GDM1 (cell line): ENCODE results near the gene NLGN3.

Source experiments
- DNase-seq: peaks from one replicate; lab custom pipeline; 2025; lab: John Stamatoyannopoulos, UW

The NLGN3 gene

DNA sequence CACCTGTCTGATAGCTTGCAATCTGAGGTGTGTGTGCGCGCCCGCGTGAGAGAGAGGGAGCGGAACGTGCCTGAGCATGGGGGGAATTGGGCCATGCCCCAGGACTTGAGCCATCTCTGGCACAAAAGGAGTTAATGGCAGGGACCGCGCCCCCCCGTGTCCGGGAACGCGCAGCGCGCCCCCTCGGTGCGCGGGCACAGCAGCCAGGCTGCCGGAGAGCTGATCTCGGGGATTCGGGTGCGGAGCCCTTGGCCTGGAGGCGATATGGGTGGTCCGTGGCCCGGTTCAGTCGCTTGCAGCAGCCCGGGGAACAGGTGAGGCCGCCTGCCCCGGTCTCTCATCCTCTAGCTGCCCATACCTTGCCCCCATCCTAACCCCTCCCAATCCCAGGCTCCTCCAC is at the start of gene NLGN3:
TSS of gene NLGN3 (plus strand) at position 191 of the 400 bp plus-strand sequence. CDS start 2,909 bp downstream, outside the sequence.
- DNase-seq, result no peak

DNA sequence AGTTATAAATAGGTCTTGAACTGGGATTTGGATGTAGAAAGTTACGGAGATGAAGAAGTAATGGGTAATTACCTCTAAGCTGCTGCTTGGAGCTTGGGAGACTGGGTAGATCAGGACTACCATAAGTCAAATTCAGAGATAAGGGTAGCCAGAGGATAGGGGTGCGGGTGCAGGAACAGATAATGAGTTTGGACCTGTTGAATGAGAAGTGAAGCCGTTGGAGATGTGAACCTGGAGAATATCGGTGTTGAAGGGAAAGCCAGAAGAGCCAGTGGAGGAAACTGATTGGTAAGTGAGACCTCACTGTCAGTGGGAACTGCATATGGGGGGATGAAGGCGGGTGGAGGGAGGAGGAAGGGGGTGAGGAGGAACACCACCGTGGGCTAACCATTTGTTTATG is 49.6 kb upstream of the NLGN3 start:
- DNase-seq, result no peak

DNA sequence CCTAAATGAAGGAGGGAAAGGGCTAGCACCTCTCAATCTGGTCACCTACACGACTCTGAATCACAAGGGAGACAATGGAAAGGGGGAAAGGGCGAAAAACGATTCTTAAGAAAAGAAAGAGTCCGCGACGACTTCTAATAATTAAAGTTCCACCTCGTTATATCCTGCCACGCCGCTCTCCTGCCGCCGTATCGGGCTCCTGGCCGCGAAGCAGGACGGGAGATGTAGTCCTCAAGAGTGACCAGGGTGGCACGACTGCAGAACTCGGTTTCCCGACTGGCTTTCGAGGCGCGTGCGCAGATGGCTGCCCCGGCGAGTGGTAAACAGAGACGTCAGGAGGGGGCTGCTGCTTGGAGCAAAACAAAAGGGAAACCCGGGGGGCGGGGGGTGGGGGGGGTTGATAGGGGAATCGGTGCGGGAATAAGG is 49.1 kb upstream of the NLGN3 start, which contains the start of gene FOXO4:
TSS of gene FOXO4 (plus strand) at position 297 of the 426 bp plus-strand sequence. CDS start 678 bp downstream, outside the sequence.
- DNase-seq, result peak; percentile 79

DNA sequence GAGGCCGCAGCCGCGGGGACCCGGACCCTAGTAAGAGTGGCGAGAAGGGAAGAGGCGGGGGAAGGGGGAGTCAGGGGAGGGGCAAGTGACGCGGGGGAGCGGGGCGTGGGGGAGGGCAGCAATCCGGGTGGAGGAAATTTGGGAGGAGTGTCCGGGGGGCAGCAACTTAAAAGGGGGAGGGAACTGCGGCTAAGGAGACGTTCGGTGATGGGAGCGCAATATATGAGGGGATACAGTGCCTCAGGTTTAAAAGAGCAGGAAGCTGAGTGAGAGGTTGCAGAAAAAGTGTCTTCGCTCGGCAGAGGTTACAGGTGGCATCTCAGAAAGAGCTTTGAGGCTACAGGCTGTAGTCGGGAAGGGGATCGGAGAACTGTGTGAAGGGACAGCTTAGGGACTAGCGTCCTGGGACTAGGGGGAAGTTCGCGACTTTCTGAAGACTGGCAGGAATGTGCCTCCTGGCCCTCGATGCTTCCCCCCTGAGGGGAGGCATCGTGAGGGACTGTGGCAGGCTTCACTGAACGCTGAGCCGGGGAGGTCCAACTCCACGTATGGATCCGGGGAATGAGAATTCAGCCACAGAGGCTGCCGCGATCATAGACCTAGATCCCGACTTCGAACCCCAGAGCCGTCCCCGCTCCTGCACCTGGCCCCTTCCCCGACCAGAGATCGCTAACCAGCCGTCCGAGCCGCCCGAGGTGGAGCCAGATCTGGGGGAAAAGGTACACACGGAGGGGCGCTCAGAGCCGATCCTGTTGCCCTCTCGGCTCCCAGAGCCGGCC is 48.5 kb upstream of the NLGN3 start:
- peak; percentile 58 for DNase-seq

DNA sequence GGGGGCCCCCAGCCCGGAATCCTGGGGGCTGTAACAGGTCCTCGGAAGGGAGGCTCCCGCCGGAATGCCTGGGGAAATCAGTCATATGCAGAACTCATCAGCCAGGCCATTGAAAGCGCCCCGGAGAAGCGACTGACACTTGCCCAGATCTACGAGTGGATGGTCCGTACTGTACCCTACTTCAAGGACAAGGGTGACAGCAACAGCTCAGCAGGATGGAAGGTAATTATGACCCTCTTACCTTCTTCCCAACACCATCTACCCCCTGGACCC is 47.9 kb upstream of the NLGN3 start:
- DNase-seq, result no peak

DNA sequence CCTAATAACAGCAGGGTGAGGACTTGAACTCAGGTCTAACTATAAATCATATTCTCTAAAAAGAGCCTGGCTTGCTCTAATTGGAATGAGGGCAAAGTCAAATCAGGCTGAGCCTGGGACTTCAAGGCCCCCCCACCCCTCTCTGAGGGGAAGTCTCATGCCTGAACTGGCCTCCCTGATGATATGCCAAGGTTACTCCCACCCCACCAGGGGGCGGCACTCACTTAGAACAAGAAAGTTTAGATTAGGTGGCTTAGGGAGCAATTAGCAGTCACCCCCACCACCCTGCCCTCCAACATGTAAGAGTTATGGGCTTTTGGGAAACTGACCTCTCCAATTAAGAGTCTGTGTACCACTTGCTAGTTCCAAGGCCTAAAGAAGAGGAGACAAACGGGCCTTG is 46.3 kb upstream of the NLGN3 start:
- peak; percentile 73 for DNase-seq

DNA sequence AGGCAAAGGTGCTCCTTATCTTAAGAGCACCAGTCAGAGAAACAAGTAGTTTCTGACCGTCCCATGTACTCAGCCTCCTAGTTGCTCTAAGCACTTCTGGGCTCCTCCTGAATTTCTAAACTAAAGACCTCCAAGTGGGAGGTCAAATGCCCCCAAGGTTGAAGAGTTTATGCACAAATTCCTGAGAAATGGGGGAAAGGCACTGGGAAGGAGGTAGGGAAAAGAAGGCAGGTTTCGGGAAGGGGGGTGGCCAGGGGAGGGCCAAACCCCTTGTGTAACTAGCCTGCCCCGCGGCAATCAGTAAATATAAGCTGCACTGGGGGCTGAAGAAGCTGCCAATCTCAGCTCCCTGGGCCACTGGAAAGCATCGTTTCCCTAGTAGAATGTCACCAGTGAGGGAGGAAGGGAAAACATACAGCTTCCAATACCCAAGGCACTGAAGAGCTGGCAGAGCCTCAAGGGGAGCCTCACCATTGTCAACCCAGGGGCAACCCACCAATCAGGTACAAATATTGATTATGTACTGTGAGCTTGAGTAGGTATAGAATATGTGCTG is 45.6 kb upstream of the NLGN3 start:
- DNase-seq, result no peak

DNA sequence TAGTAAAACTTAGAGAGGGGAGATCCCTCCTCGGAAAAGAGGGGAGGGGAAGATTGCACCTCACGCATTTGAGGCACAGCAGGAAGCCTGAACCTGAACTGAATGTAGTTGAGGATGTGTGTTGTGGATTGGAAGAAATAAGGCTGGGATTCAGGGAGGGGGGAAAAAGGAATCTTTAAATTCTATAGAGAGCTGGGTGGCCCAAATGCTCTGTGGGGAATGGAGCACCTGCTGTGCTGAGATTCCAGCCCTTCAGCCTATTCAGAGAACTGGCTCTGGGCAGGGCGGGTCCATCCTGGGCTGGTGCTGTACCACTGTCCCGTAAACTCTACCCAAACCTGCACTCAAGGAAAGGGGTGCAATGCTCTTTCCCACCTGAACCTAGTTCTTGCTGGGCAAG is 44.9 kb upstream of the NLGN3 start:
- no peak for DNase-seq

DNA sequence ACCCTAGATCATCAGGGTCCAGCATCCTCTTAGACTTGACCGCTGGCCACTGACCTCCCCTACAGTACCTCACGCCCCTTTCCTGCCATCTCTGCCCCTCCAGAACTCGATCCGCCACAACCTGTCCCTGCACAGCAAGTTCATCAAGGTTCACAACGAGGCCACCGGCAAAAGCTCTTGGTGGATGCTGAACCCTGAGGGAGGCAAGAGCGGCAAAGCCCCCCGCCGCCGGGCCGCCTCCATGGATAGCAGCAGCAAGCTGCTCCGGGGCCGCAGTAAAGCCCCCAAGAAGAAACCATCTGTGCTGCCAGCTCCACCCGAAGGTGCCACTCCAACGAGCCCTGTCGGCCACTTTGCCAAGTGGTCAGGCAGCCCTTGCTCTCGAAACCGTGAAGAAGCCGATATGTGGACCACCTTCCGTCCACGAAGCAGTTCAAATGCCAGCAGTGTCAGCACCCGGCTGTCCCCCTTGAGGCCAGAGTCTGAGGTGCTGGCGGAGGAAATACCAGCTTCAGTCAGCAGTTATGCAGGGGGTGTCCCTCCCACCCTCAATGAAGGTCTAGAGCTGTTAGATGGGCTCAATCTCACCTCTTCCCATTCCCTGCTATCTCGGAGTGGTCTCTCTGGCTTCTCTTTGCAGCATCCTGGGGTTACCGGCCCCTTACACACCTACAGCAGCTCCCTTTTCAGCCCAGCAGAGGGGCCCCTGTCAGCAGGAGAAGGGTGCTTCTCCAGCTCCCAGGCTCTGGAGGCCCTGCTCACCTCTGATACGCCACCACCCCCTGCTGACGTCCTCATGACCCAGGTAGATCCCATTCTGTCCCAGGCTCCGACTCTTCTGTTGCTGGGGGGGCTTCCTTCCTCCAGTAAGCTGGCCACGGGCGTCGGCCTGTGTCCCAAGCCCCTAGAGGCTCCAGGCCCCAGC is 43.8 kb upstream of the NLGN3 start:
- DNase-seq, result no peak

DNA sequence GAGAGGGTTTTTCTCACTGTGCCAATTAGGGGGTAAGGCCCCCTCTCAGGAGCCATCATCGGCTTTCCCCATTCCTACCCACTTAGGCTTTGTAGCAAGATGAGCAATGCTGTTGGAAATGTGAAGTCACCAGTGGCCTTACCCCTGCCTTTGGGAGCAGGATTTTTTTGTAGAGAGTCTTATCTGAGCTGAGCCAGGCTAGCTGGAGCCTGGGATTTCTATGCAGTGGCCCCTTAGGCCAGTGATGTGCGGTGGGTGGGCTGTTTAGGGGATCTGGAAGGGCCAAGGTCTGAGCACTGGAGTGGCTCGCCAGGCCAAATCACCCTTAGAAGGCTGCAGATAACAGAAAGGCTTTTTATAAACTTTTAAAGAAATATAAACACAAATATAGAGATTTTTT is 42.3 kb upstream of the NLGN3 start:
- DNase-seq, result no peak

DNA sequence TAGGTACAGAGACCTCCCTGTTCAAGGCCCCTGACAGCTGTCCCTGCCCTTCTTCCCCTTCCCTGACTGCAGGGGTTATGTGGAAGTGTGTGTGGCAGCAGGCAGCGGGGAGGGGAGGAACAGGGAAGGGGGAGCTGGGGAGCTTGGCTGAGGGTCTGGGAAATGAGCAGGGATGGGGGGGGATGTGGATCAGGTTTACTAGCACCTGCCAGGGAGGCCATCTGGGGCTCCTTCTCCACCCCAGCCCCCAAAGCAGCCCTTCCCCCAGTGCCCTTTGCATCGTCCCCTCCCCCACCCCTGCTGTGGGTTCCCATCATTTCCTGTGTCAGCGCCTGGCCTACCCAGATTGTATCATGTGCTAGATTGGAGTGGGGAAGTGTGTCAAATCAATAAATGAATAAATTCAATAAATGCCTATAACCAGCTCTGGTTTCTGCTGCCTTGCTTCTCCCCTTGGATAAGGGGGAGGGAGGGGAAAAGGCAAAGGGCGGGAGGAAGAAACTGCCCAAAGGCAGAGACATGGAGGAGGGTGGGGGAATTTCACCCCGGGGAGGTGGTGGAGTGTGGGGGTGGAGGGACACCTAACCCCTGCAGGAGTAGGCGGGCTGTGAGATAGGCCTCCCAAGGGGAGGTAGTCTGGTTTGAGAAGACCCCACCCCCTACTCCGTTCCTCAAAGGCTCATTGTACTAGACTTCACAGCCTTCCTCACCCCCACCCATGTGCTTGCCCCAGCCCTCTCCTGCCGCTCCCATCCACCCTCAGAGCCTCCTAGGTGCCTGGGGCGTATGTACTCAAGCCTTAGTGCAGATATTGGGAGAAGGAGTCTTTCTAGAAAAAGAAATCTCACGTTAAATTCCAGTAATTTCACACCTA is 41.3 kb upstream of the NLGN3 start:
- DNase-seq, result peak; percentile 85

DNA sequence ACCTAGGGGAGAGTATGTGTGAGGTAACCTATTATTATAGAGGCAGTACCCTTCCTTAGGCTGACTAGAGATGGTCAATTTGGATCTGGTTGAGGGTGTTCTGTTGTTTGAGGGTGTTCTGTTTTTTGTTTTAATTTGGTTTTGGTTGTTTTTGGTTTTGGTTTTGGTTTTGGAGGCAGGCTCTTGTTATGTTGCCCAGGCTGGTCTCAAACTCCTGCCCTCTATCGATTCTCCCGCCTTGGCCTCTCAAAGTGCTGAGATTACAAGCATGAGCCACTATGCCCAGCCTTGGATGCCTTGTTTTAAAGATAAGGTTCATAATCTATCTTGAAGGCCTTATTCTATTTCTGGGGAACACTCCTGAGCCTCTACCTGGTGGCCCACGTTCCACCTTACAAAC is 39.0 kb upstream of the NLGN3 start:
- no peak for DNase-seq

DNA sequence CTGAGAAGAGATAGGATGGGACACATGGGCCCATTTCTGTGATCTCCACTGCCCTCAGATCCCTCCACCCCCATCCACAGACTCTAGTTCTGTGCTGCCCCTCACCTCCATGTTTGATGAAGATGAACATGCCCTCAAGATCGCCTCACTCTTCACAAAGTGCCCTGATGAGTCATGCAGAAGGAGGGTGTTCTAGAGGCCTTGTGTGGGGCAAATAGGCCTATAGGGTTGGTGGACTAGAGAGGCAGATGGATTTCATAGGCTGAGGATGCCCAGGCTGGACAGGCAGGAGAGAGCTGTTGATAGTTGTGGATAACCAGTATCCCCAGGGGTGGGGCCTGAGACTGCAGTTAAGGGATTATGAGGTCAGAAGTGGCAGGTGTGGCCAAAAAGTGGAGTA is 38.2 kb upstream of the NLGN3 start, which contains the start of gene CXorf65:
TSS of gene CXorf65 (minus strand) at position 314 of the 400 bp plus-strand sequence. CDS start at position 130, 184 bp downstream.
- no peak for DNase-seq

DNA sequence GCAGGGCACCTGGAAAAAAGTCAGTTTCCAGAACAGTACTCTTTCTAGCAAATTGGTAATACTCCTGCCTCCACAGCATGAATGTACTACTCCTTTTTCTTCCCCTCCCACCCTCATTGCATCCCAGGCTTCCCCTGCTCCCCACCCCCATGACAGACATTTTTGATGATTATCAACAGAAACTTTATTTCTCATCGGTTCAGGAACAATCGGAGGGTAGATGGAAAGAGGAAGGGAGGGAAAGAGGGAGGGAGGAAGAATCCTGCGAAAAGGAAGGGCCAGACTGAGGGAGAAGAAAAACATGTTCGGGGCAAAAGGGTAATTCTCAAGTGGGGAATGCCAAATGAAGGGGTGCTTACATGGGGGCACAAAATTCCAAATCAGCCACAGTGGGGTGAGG is 37.4 kb upstream of the NLGN3 start:
- DNase-seq, result no peak

DNA sequence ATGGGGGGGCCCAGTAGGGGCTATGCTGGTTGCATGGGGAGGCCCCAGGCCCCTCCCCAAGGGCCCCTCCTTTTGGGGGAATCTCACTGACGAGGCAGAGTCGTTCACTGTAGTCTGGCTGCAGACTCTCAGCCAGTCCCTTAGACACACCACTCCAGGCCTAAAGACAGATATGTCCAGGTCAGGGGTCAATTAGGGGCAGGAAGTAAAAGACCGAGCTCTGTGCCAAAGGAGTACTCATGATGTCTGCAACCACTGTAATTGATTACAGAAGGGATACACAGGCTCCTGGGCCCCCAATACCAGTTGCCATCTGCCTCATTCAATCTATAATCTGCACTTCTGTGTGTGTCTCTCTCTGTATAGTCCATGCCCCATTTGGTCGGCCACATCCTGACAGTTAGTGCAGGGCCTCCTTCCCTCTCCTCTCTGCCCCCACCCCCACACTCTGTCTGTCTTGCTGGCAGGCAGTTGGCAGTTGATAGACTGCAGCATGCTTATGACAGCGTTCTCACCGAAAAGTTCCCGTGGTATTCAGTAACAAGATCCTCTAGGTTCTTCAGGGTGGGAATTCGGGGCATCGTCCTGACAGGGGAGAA is 36.8 kb upstream of the NLGN3 start:
- peak; percentile 82 for DNase-seq

DNA sequence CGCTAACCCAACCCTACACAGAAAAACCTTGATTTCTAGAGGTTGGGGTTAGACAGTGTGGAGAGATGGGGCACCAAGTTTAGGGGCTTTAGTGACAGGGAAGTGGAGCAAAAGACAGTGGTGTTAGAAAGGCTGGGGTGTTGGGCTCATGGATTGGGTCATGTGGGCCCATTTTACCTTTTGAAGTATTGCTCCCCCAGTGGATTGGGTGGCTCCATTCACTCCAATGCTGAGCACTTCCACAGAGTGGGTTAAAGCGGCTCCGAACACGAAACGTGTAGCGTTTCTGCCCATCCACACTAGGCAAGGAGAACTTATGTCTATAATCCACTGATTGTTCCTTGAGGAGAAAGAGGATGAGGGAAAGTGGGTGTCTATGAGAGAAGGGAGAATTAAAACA is 35.6 kb upstream of the NLGN3 start:
- no peak for DNase-seq

DNA sequence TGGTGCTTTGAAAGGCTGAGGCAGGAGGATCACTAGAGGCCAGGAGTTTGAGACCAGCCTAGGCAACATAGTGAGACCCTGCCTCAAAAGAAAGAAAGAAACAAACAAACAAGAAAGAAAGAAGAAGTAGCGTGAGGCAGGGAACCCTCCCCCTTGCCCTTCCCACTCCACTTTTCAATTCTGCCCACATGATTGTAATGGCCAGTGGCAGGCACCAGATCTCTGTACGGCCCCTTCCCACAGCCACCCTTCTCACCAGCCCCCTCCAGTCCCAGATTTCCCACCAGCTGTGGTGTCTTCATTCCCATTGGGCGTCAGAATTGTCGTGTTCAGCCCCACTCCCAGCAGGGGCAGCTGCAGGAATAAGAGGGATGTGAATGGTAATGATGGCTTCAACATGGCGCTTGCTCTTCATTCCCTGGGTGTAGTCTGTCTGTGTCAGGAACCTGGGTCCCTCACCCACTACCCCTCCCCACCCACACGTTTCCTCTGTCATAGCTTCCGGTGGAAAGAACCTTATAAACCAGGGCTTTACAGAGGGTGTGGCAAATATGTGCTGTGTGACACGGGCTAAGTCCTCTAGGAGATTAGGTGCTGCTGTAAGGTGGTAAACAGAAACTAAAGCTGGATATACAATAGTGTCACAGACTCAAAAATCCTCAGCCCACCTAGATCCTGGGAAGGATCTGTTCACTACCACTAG is 33.3 kb upstream of the NLGN3 start, which contains the start of gene IL2RG:
TSS of gene IL2RG (minus strand) at position 437 of the 703 bp plus-strand sequence. CDS start at position 399, 38 bp downstream.
- DNase-seq, result peak; percentile 52

DNA sequence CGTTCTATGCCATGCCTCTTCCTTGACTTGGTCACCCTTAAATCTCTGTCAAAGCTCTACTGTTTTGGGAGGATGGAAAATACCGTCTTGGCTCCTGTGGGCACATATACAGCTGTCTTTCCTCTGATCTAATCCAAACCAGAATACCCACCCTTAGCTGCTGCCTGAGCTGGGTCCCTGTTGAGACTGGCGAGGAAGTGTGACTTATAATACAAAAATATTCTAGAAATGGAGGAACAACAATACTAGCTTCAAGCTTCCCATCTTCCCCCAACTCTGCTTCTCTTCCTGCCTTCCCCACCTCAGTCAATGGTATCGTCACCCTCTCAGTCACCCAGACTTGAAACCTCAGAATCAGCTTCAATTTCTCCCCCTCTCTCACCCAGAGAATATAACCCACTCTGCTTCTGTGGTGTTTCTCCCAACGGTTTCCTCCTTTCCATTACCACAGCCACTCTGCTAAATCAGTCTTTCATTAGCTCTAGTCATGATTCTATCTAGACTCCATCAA is 32.7 kb upstream of the NLGN3 start:
- peak; percentile 51 for DNase-seq

DNA sequence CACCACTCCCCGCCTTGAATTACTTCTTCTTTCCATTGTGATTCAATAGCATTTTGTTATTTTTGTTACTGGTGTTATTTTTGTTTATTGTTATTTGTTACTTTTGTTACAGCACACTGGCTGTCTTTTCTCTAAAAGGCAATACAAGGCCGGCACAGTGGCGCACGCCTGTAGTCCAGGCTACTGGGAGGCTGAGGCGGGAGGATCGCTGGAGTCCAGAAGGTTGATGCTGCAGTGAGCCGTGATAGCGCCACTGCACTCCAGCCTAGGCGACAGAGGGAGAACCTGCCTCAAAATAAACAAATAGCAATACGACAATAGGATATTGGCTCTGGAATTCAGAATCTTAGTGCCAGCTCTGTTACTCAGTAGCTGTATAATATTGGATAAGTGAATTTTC is 27.3 kb upstream of the NLGN3 start:
- no peak for DNase-seq
